HepG2 (cell line): Measurements from ENCODE around the gene DCAF7. TPM values are rescaled to one million over a fixed set of nuclear protein-coding genes. Genes with fewer than 3 reads are reported as not detected.
A peak's percentile ranks its signal among the peaks of the same experiment; 100 is the strongest.

ENCODE experiments used
- AKAP8 ChIP-seq: sonication (generic); formaldehyde crosslinking; IDR thresholded peaks from 2 replicates; pipeline ENCODE4 v1.5.1; 2020; ENCODE audit warnings: mild to moderate bottlenecking, missing genetic modification reagents
- ARNT ChIP-seq: fragments of 450-650 bp; IDR thresholded peaks from 2 replicates; pipeline ENCODE4 v1.6.1; 2017
- ATM ChIP-seq: fragments of 450-650 bp; IDR thresholded peaks from 2 replicates; pipeline ENCODE4 v1.7.1; 2017; ENCODE audit warnings: mild to moderate bottlenecking, borderline replicate concordance
- BCL6 ChIP-seq: IDR thresholded peaks from 2 replicates; pipeline ENCODE4 v1.6.1; 2016; ENCODE audit warnings: missing genetic modification reagents, missing compliant biosample characterization
- DR1 ChIP-seq: sonication (generic); formaldehyde crosslinking; IDR thresholded peaks from 2 replicates; pipeline ENCODE4 v1.8.0; 2021; ENCODE audit warnings: mild to moderate bottlenecking, missing genetic modification reagents, inconsistent platforms
- HOXA7 ChIP-seq: sonication (generic); formaldehyde crosslinking; IDR thresholded peaks from 2 replicates; pipeline ENCODE4 v1.8.1; 2022; ENCODE audit warnings: mild to moderate bottlenecking, missing genetic modification reagents, moderate library complexity
- IRF9 ChIP-seq: sonication (generic); formaldehyde crosslinking; IDR thresholded peaks from 2 replicates; pipeline ENCODE4 v1.8.0; 2022; ENCODE audit warnings: missing genetic modification reagents, mild to moderate bottlenecking, borderline replicate concordance
- SATB2 ChIP-seq: sonication (generic); formaldehyde crosslinking; IDR thresholded peaks from 2 replicates; pipeline ENCODE4 v1.5.0; 2020; ENCODE audit warnings: missing genetic modification reagents
- THRA ChIP-seq: sonication (generic); formaldehyde crosslinking; IDR thresholded peaks from 2 replicates; pipeline ENCODE4 v1.4.0; 2020; ENCODE audit warnings: missing genetic modification reagents, borderline replicate concordance
- ZMAT5 ChIP-seq: sonication (generic); formaldehyde crosslinking; IDR thresholded peaks from 2 replicates; pipeline ENCODE4 v1.5.0; 2020; ENCODE audit warnings: mild to moderate bottlenecking, low read depth, missing genetic modification reagents, borderline replicate concordance
- ZNF24 ChIP-seq: fragments of 450-650 bp; IDR thresholded peaks from 2 replicates; pipeline ENCODE4 v1.6.1; 2017; ENCODE audit warnings: antibody characterized with exemption, mild to moderate bottlenecking
- ZNF292 ChIP-seq: sonication (generic); formaldehyde crosslinking; IDR thresholded peaks from 2 replicates; pipeline ENCODE4 v1.8.1; 2022; ENCODE audit warnings: mild to moderate bottlenecking, low read depth, missing genetic modification reagents, borderline replicate concordance
- ZNF383 ChIP-seq: sonication (generic); formaldehyde crosslinking; IDR thresholded peaks from 2 replicates; pipeline ENCODE4 v1.4.0; 2020; ENCODE audit warnings: missing genetic modification reagents, mild to moderate bottlenecking, borderline replicate concordance
- ZNF501 ChIP-seq: sonication (generic); formaldehyde crosslinking; IDR thresholded peaks from 2 replicates; pipeline ENCODE4 v1.5.1; 2020; ENCODE audit warnings: mild to moderate bottlenecking, moderate library complexity, missing genetic modification reagents
- polyA plus RNA-seq, 8 experiments: library from polyadenylated mRNA; depleted of rRNA in 3 of 8; stranded (reverse) in 7 of 8; unstranded in 1 of 8; fragments of >200 nt; fragmentation: Illumina TruSeq in 4 of 8; extraction: Trizol in 4 of 8; gene quantifications; 2 replicates each; pipeline versions ENCODE4 v1.2.1 to v1.2.3, GENCODE V29; 2011 to 2016; ENCODE audit warnings: low read depth in 4 of 8, missing spikeins in 1 of 8, mixed read lengths in 1 of 8; ENCODE audit not compliant: insufficient read depth in 1 of 8
- total RNA-seq, 5 experiments: library from RNA; depleted of rRNA; stranded (reverse); fragments of >200 nt; fragmentation: Illumina TruSeq; extraction: Trizol; gene quantifications; 2 replicates each; pipeline ENCODE4 v1.2.3, GENCODE V29; 2016; ENCODE audit warnings: low read depth in 1 of 5
- TF ChIP-seq, protein P1 (sequence below): sonication (generic); formaldehyde crosslinking; IDR thresholded peaks from 2 replicates; pipeline ENCODE4 v1.8.0; 2022; ENCODE audit warnings: missing genetic modification reagents, mild to moderate bottlenecking, moderate library complexity, borderline replicate concordance
- TF ChIP-seq, protein P2 (sequence below): IDR thresholded peaks from 2 replicates; pipeline ENCODE4 v1.6.1; 2012; ENCODE audit warnings: low read length, improper control_type of control experiment
- TF ChIP-seq, protein P3 (sequence below), 2 experiments: sonication (generic) in 1 of 2; formaldehyde crosslinking in 1 of 2; IDR thresholded peaks; 2 replicates each; pipeline versions ENCODE4 v1.5.1 to v1.6.1; 2011 to 2020; ENCODE audit warnings: borderline replicate concordance in 1 of 2, low read depth in 1 of 2, low read length in 1 of 2, mild to moderate bottlenecking in 1 of 2, missing genetic modification reagents in 1 of 2, moderate library complexity in 1 of 2

The DCAF7 gene
- total and polyA plus RNA-seq, 2 of the 13 experiments (the other 11 are each of a cell fraction or from before 2014, with no cell fraction given) = 55.2 to 73.4 TPM

DNA sequence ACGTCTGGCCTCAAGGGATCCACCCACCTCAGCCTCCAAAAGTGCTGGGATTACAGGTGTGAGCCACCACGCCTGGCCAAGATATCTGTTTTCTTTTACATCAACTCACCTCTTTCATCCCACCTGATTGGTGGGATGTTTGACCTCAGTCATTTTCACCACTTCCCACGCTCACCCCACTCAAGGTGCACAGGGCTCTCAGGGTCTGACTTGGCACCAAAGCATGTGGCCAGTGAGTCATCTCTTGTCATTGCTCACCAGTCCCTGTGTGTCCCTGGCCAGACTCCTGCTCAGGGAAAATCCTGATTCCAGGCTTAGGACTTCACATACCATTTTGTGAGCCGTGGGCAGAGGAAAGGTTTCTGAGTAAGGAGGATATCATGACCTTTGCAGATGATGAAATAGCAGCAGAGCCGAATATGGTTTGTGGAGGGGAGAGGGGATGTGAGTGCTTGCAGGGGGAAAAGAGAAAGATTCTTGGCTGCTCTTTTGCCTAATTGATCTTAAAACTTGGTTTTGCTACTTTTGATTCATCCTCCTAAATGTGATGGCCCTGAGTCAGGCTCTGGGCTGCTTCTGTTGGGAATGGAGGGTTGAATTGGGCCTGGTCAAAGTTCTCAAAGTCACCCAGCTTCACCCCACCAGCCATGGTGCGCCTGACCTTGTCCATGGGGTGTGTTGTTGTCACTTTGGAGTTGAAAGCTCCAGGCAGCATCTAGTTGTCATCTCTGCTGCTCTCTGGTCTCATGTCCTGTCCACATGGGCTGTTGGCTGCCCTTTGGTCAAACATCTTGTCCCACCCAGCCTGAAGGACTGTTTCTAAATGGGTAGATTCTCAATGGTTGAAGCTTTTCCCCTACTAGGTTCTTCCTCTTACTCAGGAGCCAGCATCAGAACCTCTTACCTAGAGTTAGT, 33.1 kb upstream of the DCAF7 start (continued):
- TF ChIP-seq HOXA7 (CRISPR knock-in tag) = no peak
- TF ChIP-seq, protein P1, sequence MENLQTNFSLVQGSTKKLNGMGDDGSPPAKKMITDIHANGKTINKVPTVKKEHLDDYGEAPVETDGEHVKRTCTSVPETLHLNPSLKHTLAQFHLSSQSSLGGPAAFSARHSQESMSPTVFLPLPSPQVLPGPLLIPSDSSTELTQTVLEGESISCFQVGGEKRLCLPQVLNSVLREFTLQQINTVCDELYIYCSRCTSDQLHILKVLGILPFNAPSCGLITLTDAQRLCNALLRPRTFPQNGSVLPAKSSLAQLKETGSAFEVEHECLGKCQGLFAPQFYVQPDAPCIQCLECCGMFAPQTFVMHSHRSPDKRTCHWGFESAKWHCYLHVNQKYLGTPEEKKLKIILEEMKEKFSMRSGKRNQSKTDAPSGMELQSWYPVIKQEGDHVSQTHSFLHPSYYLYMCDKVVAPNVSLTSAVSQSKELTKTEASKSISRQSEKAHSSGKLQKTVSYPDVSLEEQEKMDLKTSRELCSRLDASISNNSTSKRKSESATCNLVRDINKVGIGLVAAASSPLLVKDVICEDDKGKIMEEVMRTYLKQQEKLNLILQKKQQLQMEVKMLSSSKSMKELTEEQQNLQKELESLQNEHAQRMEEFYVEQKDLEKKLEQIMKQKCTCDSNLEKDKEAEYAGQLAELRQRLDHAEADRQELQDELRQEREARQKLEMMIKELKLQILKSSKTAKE (CRISPR knock-in tag) = peak; percentile 60; the same call in 1 of the 2 replicates
- TF ChIP-seq, protein P2, sequence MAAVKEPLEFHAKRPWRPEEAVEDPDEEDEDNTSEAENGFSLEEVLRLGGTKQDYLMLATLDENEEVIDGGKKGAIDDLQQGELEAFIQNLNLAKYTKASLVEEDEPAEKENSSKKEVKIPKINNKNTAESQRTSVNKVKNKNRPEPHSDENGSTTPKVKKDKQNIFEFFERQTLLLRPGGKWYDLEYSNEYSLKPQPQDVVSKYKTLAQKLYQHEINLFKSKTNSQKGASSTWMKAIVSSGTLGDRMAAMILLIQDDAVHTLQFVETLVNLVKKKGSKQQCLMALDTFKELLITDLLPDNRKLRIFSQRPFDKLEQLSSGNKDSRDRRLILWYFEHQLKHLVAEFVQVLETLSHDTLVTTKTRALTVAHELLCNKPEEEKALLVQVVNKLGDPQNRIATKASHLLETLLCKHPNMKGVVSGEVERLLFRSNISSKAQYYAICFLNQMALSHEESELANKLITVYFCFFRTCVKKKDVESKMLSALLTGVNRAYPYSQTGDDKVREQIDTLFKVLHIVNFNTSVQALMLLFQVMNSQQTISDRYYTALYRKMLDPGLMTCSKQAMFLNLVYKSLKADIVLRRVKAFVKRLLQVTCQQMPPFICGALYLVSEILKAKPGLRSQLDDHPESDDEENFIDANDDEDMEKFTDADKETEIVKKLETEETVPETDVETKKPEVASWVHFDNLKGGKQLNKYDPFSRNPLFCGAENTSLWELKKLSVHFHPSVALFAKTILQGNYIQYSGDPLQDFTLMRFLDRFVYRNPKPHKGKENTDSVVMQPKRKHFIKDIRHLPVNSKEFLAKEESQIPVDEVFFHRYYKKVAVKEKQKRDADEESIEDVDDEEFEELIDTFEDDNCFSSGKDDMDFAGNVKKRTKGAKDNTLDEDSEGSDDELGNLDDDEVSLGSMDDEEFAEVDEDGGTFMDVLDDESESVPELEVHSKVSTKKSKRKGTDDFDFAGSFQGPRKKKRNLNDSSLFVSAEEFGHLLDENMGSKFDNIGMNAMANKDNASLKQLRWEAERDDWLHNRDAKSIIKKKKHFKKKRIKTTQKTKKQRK = no peak
- TF ChIP-seq THRA (CRISPR knock-in tag) = peak; percentile 99
- TF ChIP-seq IRF9 (CRISPR knock-in tag) = peak; percentile 76; the same call in 1 of the 2 replicates
- peak; percentile 90; the same call in 1 of the 2 replicates for TF ChIP-seq ZNF292
- TF ChIP-seq ZNF383 (CRISPR knock-in tag) = no peak
- no peak for TF ChIP-seq ZMAT5 (CRISPR knock-in tag)
- TF ChIP-seq ARNT = no peak
- TF ChIP-seq, protein P3, sequence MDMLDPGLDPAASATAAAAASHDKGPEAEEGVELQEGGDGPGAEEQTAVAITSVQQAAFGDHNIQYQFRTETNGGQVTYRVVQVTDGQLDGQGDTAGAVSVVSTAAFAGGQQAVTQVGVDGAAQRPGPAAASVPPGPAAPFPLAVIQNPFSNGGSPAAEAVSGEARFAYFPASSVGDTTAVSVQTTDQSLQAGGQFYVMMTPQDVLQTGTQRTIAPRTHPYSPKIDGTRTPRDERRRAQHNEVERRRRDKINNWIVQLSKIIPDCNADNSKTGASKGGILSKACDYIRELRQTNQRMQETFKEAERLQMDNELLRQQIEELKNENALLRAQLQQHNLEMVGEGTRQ (IDR thresholded peaks at IDR 0.05; ENCODE audit: low read depth, low read length) = no peak
- TF ChIP-seq, protein P3 (CRISPR knock-in tag; IDR thresholded peaks at IDR 0.05; ENCODE audit: borderline replicate concordance) = no peak
- no peak for TF ChIP-seq AKAP8 (CRISPR knock-in tag)
- TF ChIP-seq ZNF24 = no peak
- TF ChIP-seq BCL6 (CRISPR knock-in tag) = peak; percentile 37
- no peak for TF ChIP-seq ATM
- TF ChIP-seq DR1 = no peak
- no peak for TF ChIP-seq SATB2 (CRISPR knock-in tag)
- peak; percentile 54 for TF ChIP-seq ZNF501 (CRISPR knock-in tag)
